NCI-H2196 (cell line): ENCODE results near the gene CAMK2A.

Experiments used
- DNase-seq: peaks from one replicate; lab custom pipeline; 2025; ENCODE audit not compliant: unreplicated experiment; lab: John Stamatoyannopoulos, UW

Gene CAMK2A

DNA sequence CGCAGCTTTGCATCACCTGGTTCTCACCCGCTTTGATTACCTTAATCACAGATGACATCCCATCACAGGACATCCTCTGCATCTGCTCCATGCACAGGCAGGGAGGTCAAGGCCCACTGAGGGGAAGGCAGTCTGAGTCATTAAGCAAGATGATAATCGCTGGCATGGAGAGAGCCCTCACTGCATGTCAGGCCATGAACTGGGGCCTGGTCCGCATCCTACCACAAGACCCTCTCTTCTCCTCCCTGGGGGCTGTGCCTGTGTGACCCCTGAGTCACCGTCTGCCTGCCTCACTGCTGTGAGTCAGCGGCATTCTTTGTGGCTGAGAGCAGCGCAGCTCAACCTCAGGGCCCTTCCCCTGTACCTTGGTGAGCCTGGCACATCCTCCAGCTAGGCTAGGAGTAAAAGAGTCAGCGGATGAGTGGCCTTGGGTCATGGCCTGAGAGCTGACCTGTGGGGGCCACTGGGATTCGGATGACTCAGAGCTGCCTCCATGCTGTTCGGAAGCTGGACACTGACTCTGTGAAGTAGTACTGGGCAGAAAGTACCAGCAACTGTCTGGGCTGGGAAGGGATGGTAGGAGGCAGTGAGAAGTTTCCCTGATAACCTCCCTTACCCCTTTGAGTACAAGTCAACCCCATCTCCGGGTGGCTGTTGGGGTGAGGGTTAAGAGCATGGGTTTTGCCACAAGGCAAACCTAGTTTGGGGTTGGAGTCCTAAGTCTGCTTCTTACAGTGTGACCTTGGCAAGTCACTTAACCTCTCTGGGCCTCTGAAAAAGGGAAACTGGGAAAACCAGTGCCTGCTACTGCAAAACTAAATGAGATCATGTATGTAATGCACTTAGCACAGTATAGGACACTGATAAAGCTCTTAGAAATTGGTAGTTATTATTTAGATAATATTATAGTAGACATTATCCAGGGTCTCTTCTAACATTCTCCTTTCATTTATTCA lies 27.8 kb upstream of the CAMK2A start:
- no peak for DNase-seq

GRCh38 chr5:150316320-150316719 lies 26.7 kb upstream of the CAMK2A start:
- no peak for DNase-seq

DNA sequence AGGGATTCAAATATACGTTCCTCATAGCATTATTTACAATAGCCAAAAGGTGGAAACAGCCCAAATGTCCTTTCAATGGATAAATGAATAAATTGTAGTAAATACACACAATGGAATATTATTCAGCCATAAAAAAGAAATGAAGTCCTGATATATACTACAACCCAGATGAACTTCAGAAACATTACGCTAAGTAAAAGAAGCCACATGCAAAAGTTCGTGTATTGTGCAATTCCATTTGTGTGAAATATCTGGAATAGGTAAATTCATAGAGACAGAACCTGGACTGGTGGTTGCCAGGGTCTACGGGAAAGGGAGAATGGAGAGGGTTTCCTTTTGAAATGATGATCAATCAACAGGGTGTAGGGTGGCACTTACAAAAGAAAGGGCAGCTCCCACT lies 25.7 kb upstream of the CAMK2A start:
- no peak for DNase-seq

GRCh38 chr5:150313921-150314716 lies 24.5 kb upstream of the CAMK2A start:
- no peak for DNase-seq

DNA sequence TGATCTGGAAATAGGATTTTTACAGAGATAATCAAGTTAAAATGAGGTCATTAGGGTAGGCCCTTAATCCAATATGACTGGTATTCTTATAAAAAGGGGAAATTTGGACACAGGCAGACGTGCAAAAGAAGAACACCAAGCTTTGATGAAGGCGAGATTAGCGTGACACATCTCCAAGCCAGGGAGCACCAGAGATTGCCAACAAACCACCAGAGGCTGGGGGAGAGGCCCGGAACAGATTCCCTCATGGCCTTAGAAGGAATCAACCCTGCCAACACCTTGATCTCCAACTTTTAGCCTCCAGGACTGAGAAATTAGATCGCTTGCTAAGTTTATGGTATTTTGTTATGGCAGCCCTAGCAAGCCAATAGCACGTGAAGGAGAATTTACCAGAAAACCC lies 23.9 kb upstream of the CAMK2A start:
- DNase-seq, result no peak

GRCh38 chr5:150312518-150312917 lies 22.9 kb upstream of the CAMK2A start:
- no peak for DNase-seq

GRCh38 chr5:150311015-150311692 lies 21.6 kb upstream of the CAMK2A start:
- no peak for DNase-seq

DNA sequence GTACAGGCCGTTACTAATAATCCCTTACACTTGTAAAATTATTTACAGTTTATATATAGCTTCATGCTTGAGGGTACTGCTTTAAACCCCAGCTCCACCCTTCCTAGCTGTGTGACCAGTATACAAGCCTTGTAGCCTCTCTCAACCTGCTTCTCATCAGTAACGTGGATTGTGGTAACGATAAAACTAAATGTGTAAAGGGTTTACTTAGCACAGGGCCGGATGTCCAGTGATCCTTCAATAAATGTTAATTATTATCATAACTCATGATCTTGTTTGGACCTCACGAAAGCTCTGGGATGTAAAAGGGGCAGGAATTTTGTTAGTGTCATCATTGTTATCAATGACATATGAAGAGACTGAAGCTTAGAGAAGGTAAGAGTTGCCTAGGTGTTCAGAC lies 20.7 kb upstream of the CAMK2A start:
- DNase-seq, result no peak

DNA sequence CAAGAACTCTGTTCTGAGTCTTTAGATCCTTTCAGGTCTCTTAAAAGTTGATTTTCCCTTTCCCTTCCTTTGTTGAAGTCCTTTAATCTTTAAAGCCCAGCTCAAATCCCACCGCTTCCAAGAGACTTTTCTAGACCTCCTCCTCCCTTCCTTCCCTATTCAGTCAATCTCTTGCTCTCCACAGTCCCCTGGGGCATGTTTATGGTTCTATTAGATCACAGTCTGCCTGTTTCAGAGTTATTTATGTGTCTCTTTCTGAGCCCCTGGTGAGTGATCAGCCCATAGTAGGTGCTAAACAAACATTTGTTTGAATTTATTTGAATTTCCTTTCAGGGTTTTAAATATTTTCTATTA lies 20.3 kb upstream of the CAMK2A start:
- no peak for DNase-seq

DNA sequence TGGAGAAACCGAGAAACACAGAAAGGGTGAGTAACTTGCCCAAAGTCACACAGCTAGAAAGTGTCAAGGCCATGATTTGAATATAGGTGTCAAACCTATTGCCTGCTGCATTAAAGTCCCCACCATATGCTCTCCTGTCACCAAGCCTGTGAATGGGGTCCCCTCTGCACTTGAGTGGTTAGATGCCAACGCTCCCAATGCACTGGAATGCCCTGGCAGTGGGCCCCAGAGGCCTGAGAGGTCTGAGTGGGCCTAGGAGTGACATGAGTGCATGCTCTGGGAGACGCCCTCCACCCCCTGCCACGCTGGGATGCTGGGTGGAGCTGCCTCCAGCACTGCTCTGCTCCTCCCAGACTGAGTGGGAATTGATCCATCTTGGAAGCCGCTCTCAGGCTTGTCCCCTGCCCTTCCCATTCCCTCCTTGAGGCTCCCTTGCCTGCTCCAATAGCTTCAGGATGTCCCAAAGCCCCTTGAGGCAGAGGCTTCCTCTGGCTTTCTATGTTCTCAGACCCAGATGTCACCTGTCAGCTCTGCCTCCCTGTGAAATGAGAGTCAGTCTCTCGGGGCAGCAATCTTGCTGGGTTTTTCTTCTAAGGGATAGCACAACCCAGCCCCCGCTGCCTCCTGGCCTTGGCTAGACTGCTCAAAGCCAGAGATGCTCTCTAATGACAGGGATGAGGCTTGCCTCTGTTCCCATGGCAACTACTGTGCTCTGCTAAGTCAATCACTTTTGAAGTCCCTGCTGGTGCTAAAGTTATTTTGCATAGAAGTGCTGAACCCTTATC lies 19.7 kb upstream of the CAMK2A start:
- no peak for DNase-seq

GRCh38 chr5:150307617-150308426 lies 18.2 kb upstream of the CAMK2A start:
- no peak for DNase-seq

- DNase-seq, result no peak
Measured at GRCh38 chr5:150306775-150307174, 17.2 kb upstream of the CAMK2A start.

GRCh38 chr5:150305557-150305956 lies 16.0 kb upstream of the CAMK2A start:
- no peak for DNase-seq

GRCh38 chr5:150305095-150305494 lies 15.5 kb upstream of the CAMK2A start:
- DNase-seq, result no peak

GRCh38 chr5:150304481-150305081 lies 15.0 kb upstream of the CAMK2A start:
- no peak for DNase-seq

DNA sequence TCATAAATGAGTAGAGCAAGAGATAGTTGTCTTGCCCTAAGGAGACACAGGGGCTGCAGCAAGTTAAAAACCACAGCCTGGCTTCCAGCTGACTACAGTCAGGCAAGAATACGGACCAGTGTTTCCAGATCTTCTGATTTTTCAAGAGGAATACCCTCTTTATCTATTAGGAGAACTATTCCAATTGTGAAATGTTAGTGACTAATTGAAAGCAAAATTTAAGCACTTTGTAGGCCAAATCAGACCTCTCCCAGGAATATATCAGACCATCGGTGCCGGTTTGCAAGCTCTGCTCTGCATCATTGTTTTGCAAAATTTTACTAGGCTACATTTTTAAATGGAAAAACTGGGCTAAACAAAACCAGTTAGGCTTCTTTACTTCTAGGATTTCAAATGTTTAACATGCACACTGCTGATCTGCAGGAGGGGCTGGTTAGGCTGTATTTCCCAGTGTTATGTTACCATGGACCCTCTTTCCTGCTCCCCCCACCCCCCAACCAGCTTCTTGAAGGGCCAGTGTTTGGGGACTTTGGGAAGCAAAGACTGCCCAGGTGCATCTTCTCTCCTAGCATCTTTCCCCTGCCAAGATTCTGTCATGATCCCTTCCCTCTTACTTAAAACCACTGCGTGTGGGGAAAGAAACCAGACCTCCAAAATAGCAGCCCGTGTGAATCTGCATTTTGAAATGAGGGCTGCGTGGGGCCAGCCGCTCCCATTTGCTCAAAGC lies 14.2 kb upstream of the CAMK2A start:
- no peak for DNase-seq

GRCh38 chr5:150303070-150303615 lies 13.6 kb upstream of the CAMK2A start:
- DNase-seq, result no peak

- DNase-seq, result no peak
Measured at GRCh38 chr5:150302301-150303069, 12.9 kb upstream of the CAMK2A start, which contains the start of gene ARSI. ARSI (minus strand) TSS chr5:150302905; CDS start chr5:150302373, 532 bp downstream.
